ENCODE data around the gene PLCD1.
"Not testable (repeated sequence)": the region's sequence is repeated elsewhere in the genome, so short reads cannot be mapped to it uniquely, and the experiment has no call there.

The PLCD1 gene

DNA sequence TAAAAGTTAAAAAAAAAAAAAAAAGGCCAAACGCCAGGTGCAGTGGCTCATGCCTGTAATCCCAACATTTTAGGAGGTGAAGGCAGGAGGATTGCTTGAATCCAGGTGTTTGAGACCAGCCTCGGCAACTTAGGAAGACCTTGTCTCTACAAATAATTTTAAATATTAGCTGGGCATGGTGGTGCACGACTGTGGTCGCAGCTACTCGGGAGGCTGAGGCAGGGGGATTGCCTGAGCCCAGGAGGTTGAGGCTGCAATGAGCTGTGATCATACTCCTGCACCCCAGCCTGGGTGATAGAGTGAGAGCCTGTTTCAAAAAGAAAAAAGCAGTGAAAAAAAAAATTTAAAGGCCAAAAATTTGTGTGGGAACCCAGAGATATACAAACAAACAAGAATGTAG is 6.8 kb upstream of the PLCD1 start:
- H3K27ac ChIP-seq (ENCODE audit: low read depth, low read length): no peak overlapping the region
- H3K36me3 ChIP-seq (ENCODE audit: insufficient read depth, low read length): no peaks in the 10 kb centered on the region
- H3K9me3 ChIP-seq (ENCODE audit: low read length): no peaks in the 10 kb centered on the region
- H3K27me3 ChIP-seq (ENCODE audit: control insufficient read depth in 1 of 2, insufficient read depth in 2 of 2, low read length in 2 of 2): no peaks in the 10 kb centered on the region
- H3K4me3 ChIP-seq (ENCODE audit: low read depth in 1 of 2, low read length in 2 of 2): no peak overlapping the region
- peaks cover 12% of the 10 kb centered on the region for H3K4me1 ChIP-seq (ENCODE audit: insufficient read depth, low read length)
- H3K9ac ChIP-seq (ENCODE audit: low read length): no peak overlapping the region

DNA sequence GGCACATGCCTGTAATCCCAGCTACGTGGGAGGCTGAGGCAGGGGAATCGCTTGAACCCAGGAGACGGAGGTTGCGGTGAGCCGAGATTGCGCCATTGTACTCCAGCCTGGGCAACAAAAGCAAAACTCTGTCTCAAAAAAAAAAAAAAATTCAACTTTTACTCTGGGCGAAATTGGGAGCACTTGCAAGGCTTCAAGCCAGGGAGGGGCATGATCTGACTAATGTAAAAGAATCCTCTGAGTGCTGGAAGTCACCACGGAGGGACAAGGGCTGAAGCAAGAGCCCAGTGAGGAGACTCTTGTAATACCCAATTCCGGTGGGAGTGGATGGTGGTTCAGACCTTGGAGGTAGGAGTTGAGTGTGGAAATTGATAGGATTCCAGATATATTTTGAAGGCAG is 4.9 kb upstream of the PLCD1 start:
- H3K36me3 ChIP-seq (ENCODE audit: insufficient read depth, low read length); H3K27me3 ChIP-seq (ENCODE audit: control insufficient read depth in 1 of 2, insufficient read depth in 2 of 2, low read length in 2 of 2); H3K9me3 ChIP-seq (ENCODE audit: low read length): not testable (repeated sequence)

DNA sequence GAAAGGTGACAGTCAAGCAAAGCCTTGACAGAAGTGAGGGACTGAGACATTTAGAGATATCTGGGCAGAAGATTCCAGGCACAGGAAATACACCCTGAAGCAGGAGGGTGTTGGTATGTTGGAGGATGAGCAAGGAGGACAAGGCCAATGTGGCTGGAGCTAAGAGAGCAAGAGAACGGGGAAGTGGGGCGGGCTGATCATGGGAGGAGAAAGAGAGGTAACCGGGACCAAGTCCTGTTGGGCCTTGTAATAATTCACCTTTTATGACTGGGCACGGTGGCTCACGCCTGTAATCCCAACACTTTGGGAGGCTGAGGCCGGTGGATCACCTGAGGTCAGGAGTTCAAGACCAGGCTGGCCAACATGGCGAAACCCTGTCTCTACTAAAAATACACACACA is 4.1 kb upstream of the PLCD1 start:
- peaks cover 17% of the 10 kb centered on the region for H3K4me1 ChIP-seq (ENCODE audit: insufficient read depth, low read length)
- H3K4me3 ChIP-seq (ENCODE audit: low read depth in 1 of 2, low read length in 2 of 2); H3K36me3 ChIP-seq (ENCODE audit: insufficient read depth, low read length); H3K27ac ChIP-seq (ENCODE audit: low read depth, low read length); H3K9me3 ChIP-seq (ENCODE audit: low read length); H3K9ac ChIP-seq (ENCODE audit: low read length); H3K27me3 ChIP-seq (ENCODE audit: control insufficient read depth in 1 of 2, insufficient read depth in 2 of 2, low read length in 2 of 2): not testable (repeated sequence)

More for the DNA sequence above, 4.9 kb upstream of the PLCD1 start:
- H3K9ac ChIP-seq (ENCODE audit: low read length); H3K27ac ChIP-seq (ENCODE audit: low read depth, low read length); H3K4me3 ChIP-seq (ENCODE audit: low read depth in 1 of 2, low read length in 2 of 2): not testable (repeated sequence)
- peaks cover 17% of the 10 kb centered on the region for H3K4me1 ChIP-seq (ENCODE audit: insufficient read depth, low read length)

DNA sequence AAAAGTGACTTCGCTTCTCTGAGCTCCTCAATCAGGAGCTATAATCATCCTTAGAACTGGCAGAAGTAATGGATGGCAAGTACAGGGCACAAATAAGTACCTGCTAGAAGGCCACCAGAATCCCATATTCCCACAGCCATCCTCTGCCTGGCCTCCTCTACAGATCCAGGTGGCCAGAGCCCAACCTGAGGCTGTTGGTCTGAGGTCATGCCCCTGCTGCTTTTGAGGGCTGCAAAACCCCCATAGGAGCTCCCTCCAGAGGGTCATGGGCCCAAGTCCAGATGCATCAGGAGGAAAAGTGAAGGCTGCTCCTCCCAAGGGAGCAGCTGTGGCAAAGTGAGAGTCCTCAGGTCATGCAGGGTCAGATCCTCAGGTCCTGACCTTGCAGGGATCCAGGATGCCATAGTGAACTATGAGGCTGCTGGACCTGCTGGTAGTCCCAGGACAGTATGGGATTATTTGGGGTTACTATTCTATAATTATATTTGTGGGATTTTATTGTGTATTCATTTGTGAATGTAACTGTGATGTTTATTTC is 3.0 kb upstream of the PLCD1 start:
- H3K4me1 ChIP-seq (ENCODE audit: insufficient read depth, low read length): peaks cover 17% of the 10 kb centered on the region
- H3K4me3 ChIP-seq (ENCODE audit: low read depth in 1 of 2, low read length in 2 of 2): no peak overlapping the region
- no peaks in the 10 kb centered on the region for H3K36me3 ChIP-seq (ENCODE audit: insufficient read depth, low read length)
- H3K27ac ChIP-seq (ENCODE audit: low read depth, low read length): no peak overlapping the region
- H3K27me3 ChIP-seq (ENCODE audit: control insufficient read depth in 1 of 2, insufficient read depth in 2 of 2, low read length in 2 of 2): no peaks in the 10 kb centered on the region
- H3K9me3 ChIP-seq (ENCODE audit: low read length): no peaks in the 10 kb centered on the region
- H3K9ac ChIP-seq (ENCODE audit: low read length): no peak overlapping the region

DNA sequence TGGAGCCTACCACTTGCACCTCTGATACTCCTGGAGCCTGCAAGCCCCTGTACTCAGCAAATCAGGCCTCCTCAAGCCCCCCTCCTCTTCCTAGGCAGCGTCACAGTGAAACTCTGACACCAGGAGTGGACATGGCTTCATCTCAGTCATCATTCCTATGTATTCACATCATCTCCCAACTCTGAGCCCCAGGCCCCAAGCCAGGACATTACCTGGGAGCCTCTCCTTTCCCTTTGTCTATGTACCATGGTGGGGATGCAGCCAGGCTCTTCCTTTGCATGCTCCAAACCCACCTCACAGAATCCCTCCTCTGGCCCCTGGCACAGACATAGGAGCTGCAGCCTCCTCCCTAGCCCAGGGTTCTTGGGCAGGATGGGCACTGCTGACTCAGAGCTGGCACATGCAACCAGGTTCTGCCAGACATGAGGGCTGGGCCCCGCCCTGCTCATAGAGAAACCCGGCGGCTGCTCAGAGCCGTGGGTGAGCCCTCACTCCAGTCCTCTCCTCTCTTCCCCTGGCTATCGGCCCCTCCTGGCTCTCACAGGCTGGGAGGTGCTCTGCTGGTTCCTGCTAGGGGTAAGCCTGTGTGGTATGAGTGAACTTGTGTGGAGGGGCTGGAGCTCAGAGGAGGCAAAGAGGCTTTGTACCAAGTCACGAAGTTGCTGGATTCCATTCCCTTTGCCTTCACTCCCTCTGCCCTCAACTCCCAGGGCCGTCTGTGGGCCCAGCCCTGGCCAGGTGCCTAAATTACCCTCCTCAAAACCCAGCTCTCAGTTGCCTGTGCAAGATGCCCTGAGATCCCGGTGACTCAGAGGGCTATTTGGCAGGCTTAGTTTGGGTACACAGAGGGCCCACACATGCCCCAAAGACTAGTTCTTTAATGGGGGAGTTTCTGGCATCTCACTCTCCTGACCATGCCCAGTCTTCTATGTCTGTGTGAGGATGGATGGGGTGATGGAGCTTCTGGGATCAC is 1.9 kb upstream of the PLCD1 start:
- Histone ChIP-seq H3K36me3 (ENCODE audit: insufficient read depth, low read length) (no peaks in the 10 kb centered on the region), H3K4me1 (ENCODE audit: insufficient read depth, low read length) (peaks cover 17% of the 10 kb centered on the region), H3K4me3 (ENCODE audit: low read depth in 1 of 2, low read length in 2 of 2) (no peak overlapping the region), H3K27me3 (ENCODE audit: control insufficient read depth in 1 of 2, insufficient read depth in 2 of 2, low read length in 2 of 2) (no peaks in the 10 kb centered on the region), H3K27ac (ENCODE audit: low read depth, low read length) (peak overlapping the region; percentile 58), H3K9ac (ENCODE audit: low read length) (no peak overlapping the region), H3K9me3 (ENCODE audit: low read length) (no peaks in the 10 kb centered on the region)

DNA sequence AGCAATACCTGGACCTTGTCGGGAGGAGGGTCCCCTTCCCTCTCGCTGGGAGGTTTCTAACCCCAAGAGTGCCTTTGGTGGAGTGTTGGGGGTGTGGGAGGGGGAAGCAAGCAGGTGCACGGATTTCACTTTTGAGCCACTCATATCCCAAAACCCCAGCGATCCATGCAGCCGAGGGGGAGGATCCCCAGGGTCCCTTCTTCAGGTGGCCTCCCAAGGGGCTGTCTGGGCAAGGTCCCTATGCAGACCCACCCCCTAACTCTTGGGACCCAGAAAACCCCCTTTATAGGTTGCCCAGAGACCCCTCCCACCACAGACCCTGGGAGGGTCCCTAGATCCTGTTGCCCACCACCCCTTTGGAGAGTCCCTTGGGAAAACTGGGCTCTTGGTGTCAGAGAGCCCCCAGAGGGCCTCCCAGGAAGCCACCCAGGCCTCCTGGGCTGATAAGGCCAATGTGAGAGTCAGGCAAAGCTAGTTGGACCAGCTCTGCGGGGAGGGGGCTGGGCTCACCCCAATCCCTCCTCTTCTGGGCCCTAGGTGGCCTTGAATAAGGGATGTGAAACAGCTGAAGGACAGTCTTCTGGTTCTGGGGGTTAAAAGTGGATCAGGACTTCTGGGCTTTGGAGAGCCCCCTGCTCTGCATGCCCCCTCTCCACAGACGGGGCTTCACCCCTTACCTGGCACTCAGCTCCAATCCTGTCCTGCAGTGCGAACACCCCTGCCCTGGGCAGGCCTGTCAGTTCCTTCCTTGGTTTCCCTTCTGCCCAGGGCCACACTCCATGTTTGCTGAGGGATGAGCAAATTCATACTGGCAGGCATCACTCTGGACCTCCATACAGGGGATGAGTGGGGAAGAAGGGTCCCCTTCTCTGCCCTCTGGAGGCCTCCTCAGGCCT is 932 bp upstream of the PLCD1 start:
- Histone ChIP-seq H3K4me1 (ENCODE audit: insufficient read depth, low read length) (peaks cover 24% of the 10 kb centered on the region), H3K9ac (ENCODE audit: low read length) (peak overlapping the region; percentile 39), H3K36me3 (ENCODE audit: insufficient read depth, low read length) (no peaks in the 10 kb centered on the region), H3K4me3 (ENCODE audit: low read depth in 1 of 2, low read length in 2 of 2) (peak overlapping the region; percentile 56 to 66), H3K27ac (ENCODE audit: low read depth, low read length) (peak overlapping the region; percentile 58), H3K27me3 (ENCODE audit: control insufficient read depth in 1 of 2, insufficient read depth in 2 of 2, low read length in 2 of 2) (no peaks in the 10 kb centered on the region), H3K9me3 (ENCODE audit: low read length) (no peaks in the 10 kb centered on the region)

DNA sequence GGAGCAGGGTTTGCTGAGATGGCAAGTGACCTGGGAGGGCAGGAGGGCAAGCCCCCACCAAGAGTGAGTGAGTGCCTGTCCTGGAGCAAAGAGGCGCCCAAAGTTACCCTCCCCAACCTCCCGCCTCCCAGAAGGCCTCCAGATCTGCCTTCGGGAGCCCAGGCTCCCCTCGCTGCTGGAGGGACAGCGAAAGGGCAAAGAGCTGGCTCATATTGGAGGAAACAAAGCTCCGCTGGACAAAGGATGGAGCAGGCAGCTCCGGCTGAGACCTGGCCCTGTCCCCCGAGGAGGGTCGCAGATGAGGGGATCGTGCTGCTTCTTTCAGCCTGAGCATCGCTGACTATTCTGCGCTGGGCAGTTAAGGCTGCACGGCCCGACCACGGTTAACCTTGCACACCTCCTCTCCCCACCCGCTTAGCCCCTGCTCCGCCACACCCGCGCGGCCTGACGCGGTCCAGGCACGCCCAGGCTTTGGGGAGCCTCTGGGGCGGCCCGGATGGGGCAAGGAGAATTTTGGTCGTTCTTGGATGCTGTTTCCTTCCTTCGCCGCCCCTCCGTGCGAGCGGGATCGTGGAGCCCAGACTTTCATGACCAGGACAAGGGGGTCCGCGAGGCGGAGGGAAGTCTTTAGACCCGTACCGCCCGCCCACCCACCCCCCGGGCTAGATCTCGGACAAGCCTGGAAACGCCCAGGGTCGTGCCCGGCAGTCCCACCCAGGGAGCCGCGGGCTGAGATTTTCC is 651 bp downstream of the PLCD1 start:
- H3K36me3 ChIP-seq (ENCODE audit: insufficient read depth, low read length): no peaks in the 10 kb centered on the region
- no peaks in the 10 kb centered on the region for H3K9me3 ChIP-seq (ENCODE audit: low read length)
- peak overlapping the region; percentile 45 to 56 for H3K4me3 ChIP-seq (ENCODE audit: low read depth in 1 of 2, low read length in 2 of 2)
- no peaks in the 10 kb centered on the region for H3K27me3 ChIP-seq (ENCODE audit: control insufficient read depth in 1 of 2, insufficient read depth in 2 of 2, low read length in 2 of 2)
- no peak overlapping the region for H3K9ac ChIP-seq (ENCODE audit: low read length)
- H3K27ac ChIP-seq (ENCODE audit: low read depth, low read length): peak overlapping the region; percentile 49
- H3K4me1 ChIP-seq (ENCODE audit: insufficient read depth, low read length): peaks cover 24% of the 10 kb centered on the region

DNA sequence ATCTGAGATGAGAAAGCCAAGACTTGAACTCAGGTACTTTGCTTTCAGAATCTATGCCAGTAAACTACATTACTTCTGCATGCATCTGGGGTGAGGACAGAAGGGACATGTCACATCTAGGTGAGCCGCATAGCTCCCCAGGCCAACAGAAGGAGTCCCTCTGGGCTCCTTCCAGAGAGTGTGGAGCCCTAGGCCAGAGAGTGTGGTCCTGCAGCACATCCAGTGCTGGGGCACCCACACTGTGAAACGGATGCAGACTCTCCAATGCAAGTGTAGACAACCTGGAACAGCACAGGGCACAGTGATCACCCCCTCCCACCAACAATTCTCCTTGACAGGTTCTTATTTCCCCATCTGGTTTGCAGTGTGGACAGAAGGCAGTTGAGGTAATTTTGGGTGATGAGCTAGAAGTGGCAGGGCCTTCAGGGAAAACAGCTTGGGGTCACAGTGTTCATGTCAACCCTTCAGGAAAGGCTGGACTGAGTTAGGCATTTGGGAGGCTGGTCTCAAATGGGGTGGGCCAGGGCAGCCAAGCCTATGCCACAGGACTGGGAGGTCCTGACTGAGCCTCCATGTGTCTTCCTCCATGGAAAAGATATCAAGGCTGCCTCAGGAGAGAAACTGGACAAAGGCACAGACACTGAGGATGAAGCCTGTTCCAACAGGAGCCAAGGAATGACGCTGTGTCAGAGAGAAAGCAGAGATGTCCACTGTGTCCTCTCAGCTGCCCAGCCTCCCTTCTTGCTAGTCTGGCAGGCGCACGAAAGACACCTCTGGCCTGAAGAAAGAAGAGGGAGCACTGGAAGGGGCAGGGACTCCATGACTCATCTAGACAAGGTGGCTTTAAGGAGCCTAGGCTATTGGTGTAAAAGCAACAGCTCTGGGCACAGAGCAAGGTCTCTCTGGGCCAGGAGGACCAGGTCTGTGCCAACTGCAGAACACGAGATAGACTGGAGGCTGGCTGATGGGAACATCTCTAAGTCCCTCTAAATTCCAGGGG is 1.7 kb downstream of the PLCD1 start:
- Histone ChIP-seq H3K4me3 (ENCODE audit: low read depth in 1 of 2, low read length in 2 of 2) (no peak overlapping the region), H3K9me3 (ENCODE audit: low read length) (no peaks in the 10 kb centered on the region), H3K27me3 (ENCODE audit: control insufficient read depth in 1 of 2, insufficient read depth in 2 of 2, low read length in 2 of 2) (no peaks in the 10 kb centered on the region), H3K4me1 (ENCODE audit: insufficient read depth, low read length) (peaks cover 24% of the 10 kb centered on the region), H3K36me3 (ENCODE audit: insufficient read depth, low read length) (no peaks in the 10 kb centered on the region), H3K27ac (ENCODE audit: low read depth, low read length) (no peak overlapping the region), H3K9ac (ENCODE audit: low read length) (no peak overlapping the region)

DNA sequence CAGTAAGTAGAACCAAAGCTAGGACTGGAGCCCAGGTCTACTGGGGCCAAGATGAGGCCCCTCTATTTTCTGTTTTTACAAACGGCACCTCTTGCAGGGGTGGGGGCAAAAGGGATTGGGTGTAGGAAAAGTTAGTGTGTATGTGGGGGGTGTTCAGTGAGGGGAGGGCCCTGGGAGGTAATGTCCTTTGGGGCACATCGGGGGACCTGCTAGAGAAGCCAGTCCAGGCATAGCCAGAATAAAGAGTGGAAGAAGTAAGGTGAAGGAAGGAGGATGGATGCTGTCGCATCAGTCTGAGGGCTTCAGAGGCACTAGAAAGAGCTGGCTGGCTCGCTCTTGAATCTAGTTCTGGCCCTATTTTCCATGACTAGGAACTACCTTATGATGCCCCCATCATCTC is 2.6 kb downstream of the PLCD1 start:
- H3K27ac ChIP-seq (ENCODE audit: low read depth, low read length): no peak overlapping the region
- H3K4me1 ChIP-seq (ENCODE audit: insufficient read depth, low read length): peaks cover 24% of the 10 kb centered on the region

More for the DNA sequence above, 2.6 kb downstream of the PLCD1 start:
- H3K4me3 ChIP-seq (ENCODE audit: low read depth in 1 of 2, low read length in 2 of 2): no peak overlapping the region
- H3K9ac ChIP-seq (ENCODE audit: low read length): no peak overlapping the region
- H3K27me3 ChIP-seq (ENCODE audit: control insufficient read depth in 1 of 2, insufficient read depth in 2 of 2, low read length in 2 of 2): no peaks in the 10 kb centered on the region
- no peaks in the 10 kb centered on the region for H3K36me3 ChIP-seq (ENCODE audit: insufficient read depth, low read length)
- no peaks in the 10 kb centered on the region for H3K9me3 ChIP-seq (ENCODE audit: low read length)
